Calu3 (cell line): ENCODE measurements around the gene NAPSA. TPM values are rescaled to one million over a fixed set of nuclear protein-coding genes. Genes with fewer than 3 reads are reported as not detected.
"Not testable (repeated sequence)": the region's sequence is repeated elsewhere in the genome, so short reads cannot be mapped to it uniquely, and the experiment has no call there.

Source experiments
- BruUV-seq: library from RNA; stranded (reverse); fragments of 400-500 nt; replicated peaks from 2 replicates; lab custom pipeline; 2021; lab: Mats Ljungman, UMichigan
- CTCF ChIA-PET: fragments of 300-600 bp; sonication (Branson Sonifier 250); formaldehyde crosslinking; loops from one replicate; lab custom pipeline; 2022; ENCODE audit warnings: antibody characterized with exemption; lab: Charles Lee
- DNase-seq: peaks from one replicate; pipeline ENCODE4 v3.0.0; 2022
- H3K27ac Mint-ChIP-seq: one replicate; pipeline ENCODE4 v1.8.0; 2022; ENCODE audit warnings: mixed read lengths; ENCODE audit not compliant: unreplicated experiment
- H3K27me3 Mint-ChIP-seq: one replicate; pipeline ENCODE4 v1.8.0; 2022; ENCODE audit warnings: mixed read lengths; ENCODE audit not compliant: unreplicated experiment
- H3K36me3 Mint-ChIP-seq: one replicate; pipeline ENCODE4 v1.8.0; 2022; ENCODE audit warnings: mild to moderate bottlenecking, moderate library complexity, mixed read lengths; ENCODE audit not compliant: insufficient read depth, unreplicated experiment
- H3K4me1 Mint-ChIP-seq: one replicate; pipeline ENCODE4 v1.8.0; 2022; ENCODE audit warnings: mild to moderate bottlenecking, low read depth, mixed read lengths; ENCODE audit not compliant: unreplicated experiment
- H3K4me3 Mint-ChIP-seq: one replicate; pipeline ENCODE4 v1.8.0; 2022; ENCODE audit warnings: mild to moderate bottlenecking, low read depth, moderate library complexity, mixed read lengths; ENCODE audit not compliant: unreplicated experiment
- H3K9me3 Mint-ChIP-seq: one replicate; pipeline ENCODE4 v1.8.0; 2022; ENCODE audit warnings: low read depth, mixed read lengths; ENCODE audit not compliant: unreplicated experiment
- intact Hi-C: fragments of 100-400 bp; cut with micrococcal nuclease; formaldehyde crosslinking; loops from one replicate; pipeline ENCODE4 v1.10.0; 2022; ENCODE audit not compliant: unreplicated experiment
- total RNA-seq: library from RNA; stranded (reverse); gene quantifications from 2 replicates; pipeline ENCODE4 v1.2.3, GENCODE V29; 2022
- TF ChIP-seq, protein P1 (sequence below): fragments of 200-600 bp; IDR thresholded peaks from one replicate; pipeline ENCODE4 v1.8.0; 2022; ENCODE audit warnings: antibody characterized with exemption; ENCODE audit not compliant: unreplicated experiment

The NAPSA gene
- total RNA-seq, 1 experiment from 2014 or later: 1.9 TPM

DNA sequence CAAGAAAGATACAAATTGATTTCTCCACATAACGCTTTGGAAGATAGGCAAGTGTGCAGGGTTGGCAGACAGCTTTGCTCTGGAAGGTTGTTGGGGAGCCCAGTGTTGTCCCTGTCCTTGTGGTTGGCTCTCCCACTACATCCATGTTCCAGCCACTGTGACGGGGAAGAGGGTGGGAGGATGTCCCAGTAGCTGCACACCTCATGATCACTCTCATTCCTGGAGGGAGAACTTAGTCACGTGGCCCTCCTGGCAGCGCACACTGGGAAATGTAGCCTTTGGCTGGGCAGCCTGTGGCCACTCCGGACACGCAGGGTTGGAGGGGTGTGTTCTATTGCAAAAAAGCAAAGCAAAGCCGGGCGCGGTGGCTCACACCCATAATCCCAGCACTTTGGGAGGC lies 28.6 kb upstream of the NAPSA start:
- TF ChIP-seq, protein P1, sequence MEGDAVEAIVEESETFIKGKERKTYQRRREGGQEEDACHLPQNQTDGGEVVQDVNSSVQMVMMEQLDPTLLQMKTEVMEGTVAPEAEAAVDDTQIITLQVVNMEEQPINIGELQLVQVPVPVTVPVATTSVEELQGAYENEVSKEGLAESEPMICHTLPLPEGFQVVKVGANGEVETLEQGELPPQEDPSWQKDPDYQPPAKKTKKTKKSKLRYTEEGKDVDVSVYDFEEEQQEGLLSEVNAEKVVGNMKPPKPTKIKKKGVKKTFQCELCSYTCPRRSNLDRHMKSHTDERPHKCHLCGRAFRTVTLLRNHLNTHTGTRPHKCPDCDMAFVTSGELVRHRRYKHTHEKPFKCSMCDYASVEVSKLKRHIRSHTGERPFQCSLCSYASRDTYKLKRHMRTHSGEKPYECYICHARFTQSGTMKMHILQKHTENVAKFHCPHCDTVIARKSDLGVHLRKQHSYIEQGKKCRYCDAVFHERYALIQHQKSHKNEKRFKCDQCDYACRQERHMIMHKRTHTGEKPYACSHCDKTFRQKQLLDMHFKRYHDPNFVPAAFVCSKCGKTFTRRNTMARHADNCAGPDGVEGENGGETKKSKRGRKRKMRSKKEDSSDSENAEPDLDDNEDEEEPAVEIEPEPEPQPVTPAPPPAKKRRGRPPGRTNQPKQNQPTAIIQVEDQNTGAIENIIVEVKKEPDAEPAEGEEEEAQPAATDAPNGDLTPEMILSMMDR: no peak
- no peak for DNase-seq
- Mint-ChIP-seq H3K4me3 (no peak overlapping the region), H3K27me3 (no peaks in the 10 kb centered on the region), H3K9me3 (no peaks in the 10 kb centered on the region), H3K4me1 (no peaks in the 10 kb centered on the region), H3K27ac (no peak overlapping the region), H3K36me3 (no peaks in the 10 kb centered on the region)
- intact Hi-C loops: no loop called here
- CTCF ChIA-PET: no interaction called here
- no TSS peak for BruUV-seq

DNA sequence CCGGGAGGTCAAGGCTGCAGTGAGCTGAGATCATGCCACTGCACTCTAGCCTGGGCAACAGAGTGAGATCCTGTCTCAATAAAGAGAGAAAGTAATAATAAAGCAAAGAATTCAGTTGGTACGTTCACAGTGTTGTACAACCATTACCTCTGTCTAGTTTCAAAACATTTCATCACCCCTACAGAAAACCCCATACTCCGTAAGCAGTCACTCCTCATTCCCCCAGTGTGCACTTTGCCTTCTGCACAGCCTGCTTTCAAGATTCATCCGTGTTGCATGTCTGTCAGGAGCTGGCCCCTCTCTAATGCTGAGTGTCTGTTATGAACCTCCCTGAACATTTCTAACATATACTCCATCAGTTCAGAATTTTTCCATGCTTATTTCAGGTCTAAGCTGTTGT lies 28.1 kb upstream of the NAPSA start:
- BruUV-seq: no TSS peak
- intact Hi-C loops: no loop called here
- H3K27ac Mint-ChIP-seq: no peak overlapping the region
- H3K27me3 Mint-ChIP-seq: no peaks in the 10 kb centered on the region
- TF ChIP-seq, protein P1: no peak
- no peaks in the 10 kb centered on the region for H3K36me3 Mint-ChIP-seq
- no peaks in the 10 kb centered on the region for H3K9me3 Mint-ChIP-seq
- H3K4me1 Mint-ChIP-seq: no peaks in the 10 kb centered on the region
- DNase-seq: no peak
- CTCF ChIA-PET: interaction anchor here (0.5 kb wide), 1 partner anchor 162 kb away, joined by 6 read pairs; no protein-coding TSS in a partner anchor
- H3K4me3 Mint-ChIP-seq: no peak overlapping the region

DNA sequence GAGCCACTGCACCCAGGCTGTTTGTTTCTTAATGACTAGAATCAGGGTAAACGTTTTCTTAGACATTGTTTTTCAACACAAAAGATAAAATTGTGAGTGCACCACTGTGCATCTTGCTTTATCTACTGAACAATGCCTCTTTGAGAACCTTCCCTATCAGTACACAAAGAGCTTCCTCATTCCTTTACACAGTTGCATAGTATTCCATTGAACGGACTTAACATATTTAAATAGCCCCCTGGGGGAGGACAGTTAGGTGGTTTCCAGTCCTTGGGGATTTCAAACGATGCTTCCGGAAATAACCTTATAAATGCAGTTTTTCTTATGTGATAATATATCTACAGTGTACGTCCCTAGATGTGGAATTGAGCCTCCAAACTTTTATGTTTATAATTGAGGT lies 27.3 kb upstream of the NAPSA start:
- Mint-ChIP-seq H3K27me3 (no peaks in the 10 kb centered on the region), H3K4me3 (no peak overlapping the region), H3K4me1 (no peaks in the 10 kb centered on the region), H3K36me3 (peaks cover 1% of the 10 kb centered on the region), H3K27ac (no peak overlapping the region), H3K9me3 (no peaks in the 10 kb centered on the region)
- intact Hi-C loops: no loop called here
- no peak for DNase-seq
- TF ChIP-seq, protein P1: no peak
- CTCF ChIA-PET: no interaction called here
- BruUV-seq: no TSS peak

DNA sequence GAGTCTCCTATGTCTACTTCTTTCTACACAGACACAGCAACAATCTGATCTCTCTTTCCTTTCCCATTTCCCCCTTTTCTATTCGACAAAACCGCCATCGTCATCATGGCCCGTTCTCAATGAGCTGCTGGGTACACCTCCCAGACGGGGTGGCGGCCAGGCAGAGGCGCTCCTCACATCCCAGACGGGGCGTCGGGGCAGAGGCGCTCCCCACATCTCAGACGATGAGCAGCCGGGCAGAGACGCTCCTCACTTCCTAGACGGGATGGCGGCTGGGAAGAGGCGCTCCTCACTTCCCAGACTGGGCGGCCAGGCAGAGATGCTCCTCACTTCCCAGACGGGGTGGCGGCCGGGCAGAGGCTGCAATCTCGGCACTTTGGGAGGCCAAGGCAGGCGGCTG lies 25.5 kb upstream of the NAPSA start:
- H3K27ac Mint-ChIP-seq, H3K4me1 Mint-ChIP-seq, BruUV-seq, CTCF ChIA-PET, intact Hi-C loops, H3K36me3 Mint-ChIP-seq, DNase-seq, H3K4me3 Mint-ChIP-seq, H3K9me3 Mint-ChIP-seq, H3K27me3 Mint-ChIP-seq: not testable (repeated sequence)

DNA sequence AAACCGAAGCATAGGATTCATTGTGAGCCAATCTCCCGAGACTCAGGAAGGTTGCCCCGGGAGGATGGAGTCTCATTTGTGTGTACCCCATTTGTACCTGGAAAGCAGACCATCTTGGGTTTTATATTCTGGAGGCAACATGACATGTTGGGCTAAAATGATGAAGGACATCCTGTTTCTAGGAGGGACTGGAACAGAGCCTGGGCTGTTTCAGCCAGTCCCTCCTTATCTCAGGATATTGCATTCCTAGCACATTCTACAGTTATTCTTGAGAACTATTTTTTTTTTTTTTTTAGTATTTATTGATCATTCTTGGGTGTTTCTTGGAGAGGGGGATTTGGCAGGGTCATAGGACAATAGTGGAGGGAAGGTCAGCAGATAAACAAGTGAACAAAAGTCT lies 24.9 kb upstream of the NAPSA start:
- H3K4me3 Mint-ChIP-seq, H3K9me3 Mint-ChIP-seq, H3K36me3 Mint-ChIP-seq, BruUV-seq, H3K27ac Mint-ChIP-seq, H3K4me1 Mint-ChIP-seq, CTCF ChIA-PET, H3K27me3 Mint-ChIP-seq, intact Hi-C loops, DNase-seq: not testable (repeated sequence)
